ENCODE results near the gene BIRC6. TPM values are rescaled to one million over a fixed set of nuclear protein-coding genes. Genes with fewer than 3 reads are reported as not detected.

The BIRC6 gene
- total RNA-seq, 1 donor from 2014 or later = 32.7 TPM

- Histone ChIP-seq H3K36me3 (peaks cover 74% of the 10 kb centered on the region), H3K4me3 (no peak overlapping the region), H3K27me3 (ENCODE audit: low read depth) (no peaks in the 10 kb centered on the region), H3K4me1 (peaks cover 11% of the 10 kb centered on the region), H3K27ac (replicated peaks) (no peak overlapping the region), H3K9me3 (replicated peaks) (no peaks in the 10 kb centered on the region)
- no peak for DNase-seq
- TF ChIP-seq CTCF (IDR thresholded peaks at IDR 0.05; ENCODE audit: borderline replicate concordance) = no peak
- intact Hi-C loops (cut with micrococcal nuclease) = no loop called here
Observed at GRCh38 chr2:32506446-32506845, 149.6 kb downstream of the BIRC6 start.

- H3K36me3 ChIP-seq = peaks cover 84% of the 10 kb centered on the region
- H3K4me1 ChIP-seq = no peaks in the 10 kb centered on the region
- H3K4me3 ChIP-seq = no peak overlapping the region
- no peak overlapping the region for H3K27ac ChIP-seq (replicated peaks)
- intact Hi-C loops (cut with micrococcal nuclease) = no loop called here
- H3K27me3 ChIP-seq (ENCODE audit: low read depth) = no peaks in the 10 kb centered on the region
- TF ChIP-seq CTCF (IDR thresholded peaks at IDR 0.05; ENCODE audit: borderline replicate concordance) = no peak
- no peak for DNase-seq
- H3K9me3 ChIP-seq (replicated peaks) = no peaks in the 10 kb centered on the region
Observed at GRCh38 chr2:32514946-32515345, 158.1 kb downstream of the BIRC6 start.

- Histone ChIP-seq H3K36me3 (peaks cover 90% of the 10 kb centered on the region), H3K9me3 (replicated peaks) (no peaks in the 10 kb centered on the region), H3K4me3 (no peak overlapping the region), H3K4me1 (no peaks in the 10 kb centered on the region), H3K27me3 (ENCODE audit: low read depth) (no peaks in the 10 kb centered on the region), H3K27ac (replicated peaks) (no peak overlapping the region)
- intact Hi-C loops (cut with micrococcal nuclease) = no loop called here
- DNase-seq = no peak
- TF ChIP-seq CTCF (IDR thresholded peaks at IDR 0.05; ENCODE audit: borderline replicate concordance) = no peak
Observed at GRCh38 chr2:32516567-32516966, 159.7 kb downstream of the BIRC6 start.

- peaks cover 76% of the 10 kb centered on the region for H3K36me3 ChIP-seq
- no peaks in the 10 kb centered on the region for H3K9me3 ChIP-seq (replicated peaks)
- no peak overlapping the region for H3K27ac ChIP-seq (replicated peaks)
- H3K27me3 ChIP-seq (ENCODE audit: low read depth) = no peaks in the 10 kb centered on the region
- no peaks in the 10 kb centered on the region for H3K4me1 ChIP-seq
- no peak overlapping the region for H3K4me3 ChIP-seq
- intact Hi-C loops (cut with micrococcal nuclease) = no loop called here
- DNase-seq = no peak
- TF ChIP-seq CTCF (IDR thresholded peaks at IDR 0.05; ENCODE audit: borderline replicate concordance) = no peak
Observed at GRCh38 chr2:32522770-32523169, 165.9 kb downstream of the BIRC6 start.

- TF ChIP-seq CTCF (IDR thresholded peaks at IDR 0.05; ENCODE audit: borderline replicate concordance) = no peak
Observed at GRCh38 chr2:32523686-32524085, 166.9 kb downstream of the BIRC6 start.

GRCh38 chr2:32532341-32532740 is 175.5 kb downstream of the BIRC6 start:
- no peak overlapping the region for H3K27ac ChIP-seq (replicated peaks)
- H3K4me3 ChIP-seq = no peak overlapping the region
- H3K4me1 ChIP-seq = no peaks in the 10 kb centered on the region
- no peak for TF ChIP-seq CTCF (IDR thresholded peaks at IDR 0.05; ENCODE audit: borderline replicate concordance)
- no peaks in the 10 kb centered on the region for H3K27me3 ChIP-seq (ENCODE audit: low read depth)
- H3K9me3 ChIP-seq (replicated peaks) = peaks cover 5% of the 10 kb centered on the region
- intact Hi-C loops (cut with micrococcal nuclease) = no loop called here
- no peak for DNase-seq
- peaks cover 42% of the 10 kb centered on the region for H3K36me3 ChIP-seq

More at GRCh38 chr2:32523686-32524085, 166.9 kb downstream of the BIRC6 start:
- Histone ChIP-seq H3K4me1 (no peaks in the 10 kb centered on the region), H3K9me3 (replicated peaks) (no peaks in the 10 kb centered on the region), H3K4me3 (no peak overlapping the region), H3K36me3 (peaks cover 76% of the 10 kb centered on the region), H3K27me3 (ENCODE audit: low read depth) (no peaks in the 10 kb centered on the region), H3K27ac (replicated peaks) (no peak overlapping the region)
- no peak for DNase-seq
- intact Hi-C loops (cut with micrococcal nuclease) = no loop called here
